Neural cell (in vitro differentiated cells): ENCODE measurements around the gene SHOX. TPM values are rescaled to one million over a fixed set of nuclear protein-coding genes. Genes with fewer than 3 reads are reported as not detected.
"Not testable (repeated sequence)": the region's sequence is repeated elsewhere in the genome, so short reads cannot be mapped to it uniquely, and the experiment has no call there.

ENCODE experiments used
- H2AFZ ChIP-seq: fragments of 200-600, 300-800 bp; sonication (generic), shearing (Covaris generic); 2 replicates; pipeline ENCODE4 v1.6.0; 2014; ENCODE audit warnings: low read depth, mild to moderate bottlenecking, antibody characterized with exemption, low read length, moderate library complexity
- H3F3A ChIP-seq: fragments of 200-600 bp; shearing (Covaris generic); 2 replicates; pipeline ENCODE4 v1.6.1; 2016; ENCODE audit warnings: mild to moderate bottlenecking, moderate library complexity, mixed read lengths, antibody characterized with exemption, low read length; ENCODE audit not compliant: insufficient read depth, poor library complexity, severe bottlenecking
- H3K27ac ChIP-seq: fragments of 200-600, 300-800 bp; sonication (generic), shearing (Covaris generic); 2 replicates; pipeline ENCODE4 v1.5.1; 2014; ENCODE audit warnings: mild to moderate bottlenecking, low read length, moderate library complexity
- H3K27me3 ChIP-seq: fragments of 300-800, 200-600 bp; sonication (generic), shearing (Covaris generic); 2 replicates; pipeline ENCODE4 v1.6.0; 2014; ENCODE audit warnings: mild to moderate bottlenecking, low read depth, low read length, moderate library complexity; ENCODE audit not compliant: insufficient read depth
- H3K36me3 ChIP-seq: fragments of 300-800, 200-600 bp; sonication (generic), shearing (Covaris generic); 2 replicates; pipeline ENCODE4 v1.5.1; 2014; ENCODE audit warnings: mild to moderate bottlenecking, antibody characterized with exemption, low read length, moderate library complexity; ENCODE audit not compliant: insufficient read depth
- H3K4me2 ChIP-seq: fragments of 300-800, 200-600 bp; sonication (generic), shearing (Covaris generic); 2 replicates; pipeline ENCODE4 v1.6.0; 2014; ENCODE audit warnings: mild to moderate bottlenecking, low read length
- H3K4me3 ChIP-seq: fragments of 300-800, 200-600 bp; sonication (generic), shearing (Covaris generic); 2 replicates; pipeline ENCODE4 v1.5.1; 2014; ENCODE audit warnings: mild to moderate bottlenecking, low read length, moderate library complexity
- H3K79me2 ChIP-seq: fragments of 200-600 bp; shearing (Covaris generic); replicated peaks from 2 replicates; pipeline ENCODE4 v1.6.0; 2014; ENCODE audit warnings: mild to moderate bottlenecking, low read length, moderate library complexity; ENCODE audit not compliant: insufficient read depth
- H3K9ac ChIP-seq: fragments of 300-800, 200-600 bp; sonication (generic), shearing (Covaris generic); 2 replicates; pipeline ENCODE4 v1.6.1; 2016; ENCODE audit warnings: mild to moderate bottlenecking, low read length, mixed read lengths
- H3K9me2 ChIP-seq: fragments of 200-600 bp; shearing (Covaris generic); 2 replicates; pipeline ENCODE4 v1.6.1; 2016; ENCODE audit warnings: mild to moderate bottlenecking, low read length, mixed read lengths; ENCODE audit not compliant: insufficient read depth
- H3K9me3 ChIP-seq: fragments of 200-600, 300-800 bp; sonication (generic), shearing (Covaris generic); 2 replicates; pipeline ENCODE4 v1.6.1; 2016; ENCODE audit warnings: mild to moderate bottlenecking, mixed run types, low read length, moderate library complexity, mixed read lengths
- H4K20me1 ChIP-seq: fragments of 200-600 bp; shearing (Covaris generic); 2 replicates; pipeline ENCODE4 v1.6.1; 2016; ENCODE audit warnings: mild to moderate bottlenecking, mixed run types; ENCODE audit not compliant: insufficient read depth
- EP300 ChIP-seq: fragments of 450-650 bp; conservative IDR thresholded peaks from 2 replicates; pipeline ENCODE4 v1.6.1; 2014; ENCODE audit warnings: antibody characterized with exemption, mild to moderate bottlenecking, moderate library complexity; ENCODE audit not compliant: poor library complexity, severe bottlenecking
- EZH2 ChIP-seq: fragments of 200-600, 300-800 bp; shearing (Covaris generic), sonication (generic); IDR thresholded peaks from 2 replicates; pipeline ENCODE4 v1.6.1; 2014; ENCODE audit warnings: antibody characterized with exemption, low read length, borderline replicate concordance, mild to moderate bottlenecking; ENCODE audit not compliant: insufficient read depth, poor library complexity, severe bottlenecking
- MXI1 ChIP-seq: fragments of 450-650 bp; conservative IDR thresholded peaks from 2 replicates; pipeline ENCODE4 v1.6.1; 2014; ENCODE audit warnings: antibody characterized with exemption, mild to moderate bottlenecking; ENCODE audit not compliant: poor library complexity, severe bottlenecking
- POLR2AphosphoS5 ChIP-seq: IDR thresholded peaks from 2 replicates; pipeline ENCODE4 v1.6.1; 2012
- RAD21 ChIP-seq: fragments of 450-650 bp; conservative IDR thresholded peaks from 2 replicates; pipeline ENCODE4 v1.6.1; 2014; ENCODE audit warnings: antibody characterized with exemption, mild to moderate bottlenecking, moderate library complexity
- SMC3 ChIP-seq: fragments of 450-650 bp; conservative IDR thresholded peaks from 2 replicates; pipeline ENCODE4 v1.6.1; 2014; ENCODE audit warnings: antibody characterized with exemption, mild to moderate bottlenecking, moderate library complexity; ENCODE audit not compliant: poor library complexity
- TAF1 ChIP-seq: IDR thresholded peaks from 2 replicates; pipeline ENCODE4 v1.6.1; 2012; ENCODE audit warnings: low read depth
- polyA plus RNA-seq: library from polyadenylated mRNA; depleted of rRNA; stranded (reverse); fragments of >200 nt; gene quantifications from 2 replicates; pipeline ENCODE4 v1.2.3, GENCODE V29; 2014
- TF ChIP-seq, protein P1 (sequence below): IDR thresholded peaks from 2 replicates; pipeline ENCODE4 v1.6.1; 2012; ENCODE audit warnings: borderline replicate concordance
- TF ChIP-seq, protein P2 (sequence below): fragments of 450-650 bp; IDR thresholded peaks from 2 replicates; pipeline ENCODE4 v1.5.1; 2014; ENCODE audit warnings: antibody characterized with exemption, mild to moderate bottlenecking, moderate library complexity; ENCODE audit not compliant: poor library complexity, severe bottlenecking

The SHOX gene
- polyA plus RNA-seq, 1 donor from 2014 or later: not detected

DNA sequence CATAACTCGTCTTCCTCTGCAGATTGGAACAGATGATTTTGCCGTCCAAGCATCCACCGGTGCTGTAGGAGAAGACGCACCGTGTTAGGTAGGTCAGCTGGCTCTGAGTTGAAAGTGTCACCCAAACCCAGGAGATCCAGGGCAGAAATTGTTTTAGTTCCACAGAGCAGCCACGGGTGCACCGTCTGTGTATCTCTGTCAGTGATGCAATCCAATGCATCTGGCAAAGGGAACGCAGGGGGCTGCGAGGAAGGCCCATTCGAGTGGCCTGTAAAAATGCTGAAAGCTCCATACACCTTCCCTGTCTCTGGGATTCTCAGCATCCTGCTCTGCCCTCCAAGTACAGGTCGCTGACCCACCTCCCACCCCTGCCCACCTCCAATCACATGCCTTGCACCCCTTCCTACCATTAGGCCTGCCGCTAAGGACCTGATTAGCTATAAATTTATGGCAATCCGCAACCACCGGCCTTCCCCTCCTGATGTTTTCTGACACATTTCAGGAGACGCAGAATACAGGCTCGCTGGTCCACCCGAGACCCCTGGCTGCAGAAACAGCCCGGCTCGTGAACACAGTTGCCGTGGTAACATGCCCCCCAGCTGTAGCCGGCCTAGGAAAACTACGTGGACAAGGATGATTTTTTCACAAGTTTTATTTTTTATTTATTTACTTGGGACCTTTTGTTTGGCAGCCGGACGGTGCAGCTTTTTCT is 39.7 kb upstream of the SHOX start:
- H3K27ac ChIP-seq: no peak overlapping the region
- no peaks in the 10 kb centered on the region for H3K79me2 ChIP-seq
- no peak overlapping the region for H3K4me2 ChIP-seq
- H3K36me3 ChIP-seq: no peaks in the 10 kb centered on the region
- H3K9me2 ChIP-seq: no peaks in the 10 kb centered on the region
- no peaks in the 10 kb centered on the region for H3F3A ChIP-seq
- no peaks in the 10 kb centered on the region for H3K9me3 ChIP-seq
- H3K4me3 ChIP-seq: no peak overlapping the region
- TF ChIP-seq RAD21 (no peak), EZH2 (no peak)
- H3K27me3 ChIP-seq: no peaks in the 10 kb centered on the region
- no peaks in the 10 kb centered on the region for H4K20me1 ChIP-seq
- H2AFZ ChIP-seq: no peak overlapping the region
- H3K9ac ChIP-seq: no peak overlapping the region

DNA sequence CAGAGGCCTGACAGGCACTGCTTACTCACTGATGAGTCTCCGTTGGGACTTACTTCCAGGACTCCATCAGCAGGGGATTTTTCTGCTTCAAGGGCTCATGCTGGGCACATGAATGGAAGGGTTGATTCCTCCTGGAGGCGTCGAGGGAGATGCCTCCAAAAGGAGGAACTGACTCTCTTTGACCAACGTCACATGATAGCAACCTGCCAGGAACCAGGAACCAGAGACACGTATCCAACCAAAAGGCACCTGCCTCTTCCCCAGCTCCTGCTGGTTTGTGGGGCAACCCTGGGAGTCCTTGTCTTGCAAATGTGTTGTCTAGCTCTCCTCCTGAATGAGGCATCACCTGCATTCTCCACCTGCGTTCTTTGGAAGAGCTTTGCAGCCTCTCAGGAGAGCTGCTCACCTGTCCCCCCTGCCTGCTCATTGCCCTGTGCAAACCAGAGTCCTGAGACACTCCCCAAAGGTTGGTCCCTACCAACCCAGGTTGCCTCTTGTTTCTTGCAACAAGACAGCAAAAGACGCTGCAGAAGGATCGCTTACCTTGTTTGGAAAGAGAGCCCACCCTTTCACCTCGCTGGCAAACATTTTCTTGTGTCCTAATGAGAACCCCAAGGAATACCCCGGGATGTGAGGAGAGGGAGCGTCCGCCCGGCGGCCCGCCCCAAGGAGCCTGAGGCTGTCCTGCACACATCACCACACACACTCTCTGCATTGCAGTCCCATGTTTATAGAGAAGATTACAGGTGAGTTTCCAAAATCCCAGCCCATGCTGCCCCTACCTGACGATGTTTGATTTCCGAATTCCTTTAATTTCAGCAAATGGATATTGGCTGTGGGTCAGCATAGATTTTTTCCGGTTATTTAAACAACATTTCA is 30.5 kb upstream of the SHOX start:
- Histone ChIP-seq H3K27ac (no peak overlapping the region), H3F3A (no peaks in the 10 kb centered on the region), H3K9me3 (peaks cover 5% of the 10 kb centered on the region), H3K4me3 (no peak overlapping the region), H3K9me2 (no peaks in the 10 kb centered on the region), H3K27me3 (no peaks in the 10 kb centered on the region), H2AFZ (no peak overlapping the region), H4K20me1 (no peaks in the 10 kb centered on the region), H3K9ac (no peak overlapping the region), H3K4me2 (no peak overlapping the region), H3K36me3 (no peaks in the 10 kb centered on the region), H3K79me2 (no peaks in the 10 kb centered on the region)
- TF ChIP-seq POLR2AphosphoS5 (no peak), SMC3 (no peak), MXI1 (no peak), RAD21 (no peak), EP300 (no peak), EZH2 (no peak), TAF1 (no peak)
- TF ChIP-seq, protein P1, sequence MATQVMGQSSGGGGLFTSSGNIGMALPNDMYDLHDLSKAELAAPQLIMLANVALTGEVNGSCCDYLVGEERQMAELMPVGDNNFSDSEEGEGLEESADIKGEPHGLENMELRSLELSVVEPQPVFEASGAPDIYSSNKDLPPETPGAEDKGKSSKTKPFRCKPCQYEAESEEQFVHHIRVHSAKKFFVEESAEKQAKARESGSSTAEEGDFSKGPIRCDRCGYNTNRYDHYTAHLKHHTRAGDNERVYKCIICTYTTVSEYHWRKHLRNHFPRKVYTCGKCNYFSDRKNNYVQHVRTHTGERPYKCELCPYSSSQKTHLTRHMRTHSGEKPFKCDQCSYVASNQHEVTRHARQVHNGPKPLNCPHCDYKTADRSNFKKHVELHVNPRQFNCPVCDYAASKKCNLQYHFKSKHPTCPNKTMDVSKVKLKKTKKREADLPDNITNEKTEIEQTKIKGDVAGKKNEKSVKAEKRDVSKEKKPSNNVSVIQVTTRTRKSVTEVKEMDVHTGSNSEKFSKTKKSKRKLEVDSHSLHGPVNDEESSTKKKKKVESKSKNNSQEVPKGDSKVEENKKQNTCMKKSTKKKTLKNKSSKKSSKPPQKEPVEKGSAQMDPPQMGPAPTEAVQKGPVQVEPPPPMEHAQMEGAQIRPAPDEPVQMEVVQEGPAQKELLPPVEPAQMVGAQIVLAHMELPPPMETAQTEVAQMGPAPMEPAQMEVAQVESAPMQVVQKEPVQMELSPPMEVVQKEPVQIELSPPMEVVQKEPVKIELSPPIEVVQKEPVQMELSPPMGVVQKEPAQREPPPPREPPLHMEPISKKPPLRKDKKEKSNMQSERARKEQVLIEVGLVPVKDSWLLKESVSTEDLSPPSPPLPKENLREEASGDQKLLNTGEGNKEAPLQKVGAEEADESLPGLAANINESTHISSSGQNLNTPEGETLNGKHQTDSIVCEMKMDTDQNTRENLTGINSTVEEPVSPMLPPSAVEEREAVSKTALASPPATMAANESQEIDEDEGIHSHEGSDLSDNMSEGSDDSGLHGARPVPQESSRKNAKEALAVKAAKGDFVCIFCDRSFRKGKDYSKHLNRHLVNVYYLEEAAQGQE: no peak
- TF ChIP-seq, protein P2, sequence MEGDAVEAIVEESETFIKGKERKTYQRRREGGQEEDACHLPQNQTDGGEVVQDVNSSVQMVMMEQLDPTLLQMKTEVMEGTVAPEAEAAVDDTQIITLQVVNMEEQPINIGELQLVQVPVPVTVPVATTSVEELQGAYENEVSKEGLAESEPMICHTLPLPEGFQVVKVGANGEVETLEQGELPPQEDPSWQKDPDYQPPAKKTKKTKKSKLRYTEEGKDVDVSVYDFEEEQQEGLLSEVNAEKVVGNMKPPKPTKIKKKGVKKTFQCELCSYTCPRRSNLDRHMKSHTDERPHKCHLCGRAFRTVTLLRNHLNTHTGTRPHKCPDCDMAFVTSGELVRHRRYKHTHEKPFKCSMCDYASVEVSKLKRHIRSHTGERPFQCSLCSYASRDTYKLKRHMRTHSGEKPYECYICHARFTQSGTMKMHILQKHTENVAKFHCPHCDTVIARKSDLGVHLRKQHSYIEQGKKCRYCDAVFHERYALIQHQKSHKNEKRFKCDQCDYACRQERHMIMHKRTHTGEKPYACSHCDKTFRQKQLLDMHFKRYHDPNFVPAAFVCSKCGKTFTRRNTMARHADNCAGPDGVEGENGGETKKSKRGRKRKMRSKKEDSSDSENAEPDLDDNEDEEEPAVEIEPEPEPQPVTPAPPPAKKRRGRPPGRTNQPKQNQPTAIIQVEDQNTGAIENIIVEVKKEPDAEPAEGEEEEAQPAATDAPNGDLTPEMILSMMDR: no peak

DNA sequence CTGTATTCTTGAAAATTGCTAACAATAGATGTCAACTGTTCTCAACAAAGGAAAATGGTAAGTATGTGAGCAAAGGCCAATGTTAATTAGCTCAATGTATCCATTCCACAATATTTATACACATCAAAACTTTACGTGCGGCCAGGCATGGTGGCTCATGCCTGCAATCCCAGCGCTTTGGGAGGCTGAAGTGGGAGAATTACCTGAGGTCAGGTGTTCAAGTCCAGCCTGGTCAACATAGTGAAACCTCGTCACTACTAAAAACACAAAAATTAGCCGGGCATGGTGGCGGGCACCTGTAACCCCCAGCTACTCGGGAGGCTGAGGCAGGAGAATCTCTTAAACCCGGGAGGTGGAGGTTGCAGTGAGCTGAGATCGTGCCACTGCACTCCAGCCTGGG is 27.6 kb upstream of the SHOX start:
- not testable (repeated sequence) for H3K79me2 ChIP-seq, H2AFZ ChIP-seq, H4K20me1 ChIP-seq, H3K36me3 ChIP-seq, H3F3A ChIP-seq, H3K27ac ChIP-seq, H3K9me3 ChIP-seq, H3K9me2 ChIP-seq, H3K27me3 ChIP-seq, H3K4me3 ChIP-seq, H3K4me2 ChIP-seq, H3K9ac ChIP-seq

DNA sequence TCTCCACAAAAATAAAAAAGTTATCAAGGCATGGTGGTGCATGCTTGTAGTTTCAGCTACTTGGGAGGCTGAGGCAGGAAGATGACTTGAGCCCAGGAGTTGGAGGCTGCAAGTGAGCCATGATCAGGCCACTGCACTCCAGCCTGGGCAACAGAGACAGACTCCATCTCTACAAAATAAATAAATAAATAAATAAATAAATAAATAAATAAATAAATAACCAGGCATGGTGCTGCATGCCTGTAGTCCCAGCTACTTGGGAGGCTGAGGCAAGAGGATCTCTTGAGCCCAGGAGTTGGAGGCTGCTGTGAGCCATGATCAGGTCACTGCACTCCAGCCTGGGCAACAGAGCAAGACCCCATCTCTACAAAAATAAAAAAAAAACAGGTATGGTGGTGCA is 26.0 kb upstream of the SHOX start:
- H3K4me2 ChIP-seq, H3F3A ChIP-seq, H2AFZ ChIP-seq: not testable (repeated sequence)

More for the DNA sequence above, 26.0 kb upstream of the SHOX start:
- H4K20me1 ChIP-seq, H3K9ac ChIP-seq, H3K4me3 ChIP-seq, H3K36me3 ChIP-seq, H3K9me3 ChIP-seq, H3K9me2 ChIP-seq, H3K27ac ChIP-seq, H3K27me3 ChIP-seq, H3K79me2 ChIP-seq: not testable (repeated sequence)
